Peyer's patch (tissue), 4 donors: ENCODE results near the gene BSG. TPM values are rescaled to one million over a fixed set of nuclear protein-coding genes. Genes with fewer than 3 reads are reported as not detected.

Source experiments
- DNase-seq, 3 donors: peaks; one replicate each; pipeline ENCODE4 v3.0.0-alpha.2; 2017 to 2019
- H3K27ac ChIP-seq, 4 donors: fragments of 200-600 bp; sonication (generic); one replicate each; pipeline ENCODE4 v1.5.1; 2016 to 2019
- H3K27me3 ChIP-seq, 2 donors: fragments of 200-600 bp; sonication (generic); one replicate each; pipeline ENCODE4 v1.5.1; 2019
- H3K36me3 ChIP-seq, 3 donors: fragments of 200-600 bp; sonication (generic); one replicate each; pipeline ENCODE4 v1.5.1; 2016 to 2019
- H3K4me1 ChIP-seq, 4 donors: fragments of 200-600 bp; sonication (generic); one replicate each; pipeline ENCODE4 v1.5.1; 2016 to 2019
- H3K4me3 ChIP-seq, 4 donors: fragments of 200-600 bp; sonication (generic); 1 replicate in 3 of 4; 2 replicates in 1 of 4; pipeline ENCODE4 v1.5.1; 2016 to 2019; ENCODE audit warnings: mild to moderate bottlenecking in 1 of 4
- H3K9me3 ChIP-seq, 4 donors: fragments of 200-600 bp; sonication (generic); one replicate each; pipeline ENCODE4 v1.5.1; 2016 to 2019; ENCODE audit warnings: mild to moderate bottlenecking in 1 of 4
- POLR2A ChIP-seq, 2 donors: fragments of 450-650 bp; IDR thresholded peaks; one replicate each; pipeline ENCODE4 v1.5.1; 2017; ENCODE audit warnings: antibody characterized with exemption in 2 of 2, mild to moderate bottlenecking in 2 of 2, moderate library complexity in 2 of 2
- total RNA-seq, 4 donors: library from RNA; depleted of rRNA; stranded (reverse); fragments of >200 nt; gene quantifications; one replicate each; pipeline ENCODE4 v1.1.0, GENCODE V29; 2016
- TF ChIP-seq, protein P1 (sequence below), 6 experiments: fragments of 450-650 bp in 4 of 6; fragments of 200-600 bp in 2 of 6; sonication (generic) in 1 of 6; IDR thresholded peaks; one replicate each; pipeline ENCODE4 v1.5.1; 2017 to 2019; ENCODE audit warnings: antibody characterized with exemption in 6 of 6, mild to moderate bottlenecking in 3 of 6, moderate library complexity in 1 of 6

BSG gene
- total RNA-seq, 4 donors from 2014 or later: 149 to 501 (median 469) TPM

DNA sequence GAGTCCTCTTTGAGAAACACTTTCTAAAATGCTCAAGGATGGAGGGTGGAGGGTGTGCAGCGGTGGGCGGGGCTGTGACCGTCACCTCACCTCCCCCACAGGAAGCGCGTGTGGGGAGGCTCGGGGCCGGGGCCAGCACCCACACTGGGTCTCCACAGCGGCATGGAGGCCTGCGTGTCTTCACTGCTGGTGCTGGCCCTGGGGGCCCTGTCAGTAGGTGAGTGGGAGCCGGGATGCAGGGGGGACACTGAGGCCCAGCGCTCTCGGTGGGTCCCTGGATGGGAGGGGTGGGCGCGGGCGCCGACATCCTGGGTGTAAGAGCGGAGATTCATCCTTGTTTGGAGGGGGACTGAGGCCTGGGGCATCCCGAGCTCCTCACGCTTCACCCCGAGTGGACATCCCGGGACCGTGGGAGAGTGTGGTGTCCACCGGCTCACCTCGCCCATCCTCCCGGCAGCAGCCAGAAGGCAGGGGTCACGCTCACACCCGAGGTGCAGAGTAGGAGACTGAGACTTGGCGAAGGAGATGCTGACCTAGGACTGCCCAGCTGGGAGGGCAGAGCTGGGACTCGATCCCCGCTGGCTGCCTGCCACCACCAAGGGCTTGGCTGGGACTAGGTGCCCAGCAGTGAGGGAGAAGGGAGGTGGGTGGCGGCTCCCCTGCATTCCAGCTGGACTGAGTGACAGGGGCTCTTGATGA, 28.3 kb upstream of the BSG start, which contains the start of gene GZMM:
Gene GZMM, plus strand, starts transcription at position 144 of the 699 bp plus-strand sequence. Its CDS starts 19 bp downstream, at position 163.
- peak in 2 of 3 donors; percentile 52 to 73 for DNase-seq
- peak within 1 kb of the TSS; percentile 24 to 36 (median 30) for H3K4me3 ChIP-seq
- TF ChIP-seq, protein P1, sequence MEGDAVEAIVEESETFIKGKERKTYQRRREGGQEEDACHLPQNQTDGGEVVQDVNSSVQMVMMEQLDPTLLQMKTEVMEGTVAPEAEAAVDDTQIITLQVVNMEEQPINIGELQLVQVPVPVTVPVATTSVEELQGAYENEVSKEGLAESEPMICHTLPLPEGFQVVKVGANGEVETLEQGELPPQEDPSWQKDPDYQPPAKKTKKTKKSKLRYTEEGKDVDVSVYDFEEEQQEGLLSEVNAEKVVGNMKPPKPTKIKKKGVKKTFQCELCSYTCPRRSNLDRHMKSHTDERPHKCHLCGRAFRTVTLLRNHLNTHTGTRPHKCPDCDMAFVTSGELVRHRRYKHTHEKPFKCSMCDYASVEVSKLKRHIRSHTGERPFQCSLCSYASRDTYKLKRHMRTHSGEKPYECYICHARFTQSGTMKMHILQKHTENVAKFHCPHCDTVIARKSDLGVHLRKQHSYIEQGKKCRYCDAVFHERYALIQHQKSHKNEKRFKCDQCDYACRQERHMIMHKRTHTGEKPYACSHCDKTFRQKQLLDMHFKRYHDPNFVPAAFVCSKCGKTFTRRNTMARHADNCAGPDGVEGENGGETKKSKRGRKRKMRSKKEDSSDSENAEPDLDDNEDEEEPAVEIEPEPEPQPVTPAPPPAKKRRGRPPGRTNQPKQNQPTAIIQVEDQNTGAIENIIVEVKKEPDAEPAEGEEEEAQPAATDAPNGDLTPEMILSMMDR (IDR thresholded peaks at IDR 0.05): no peak
- no peak for TF ChIP-seq POLR2A (IDR thresholded peaks at IDR 0.05)
- no peaks in the 10 kb centered on the region for H3K4me1 ChIP-seq
- peak within 1 kb of the TSS in 2 of 4 donors; percentile 38 to 55 for H3K27ac ChIP-seq
- no peaks in the 10 kb centered on the region for H3K27me3 ChIP-seq
- peaks cover 0 to 22% (median 0%) of the 10 kb centered on the region in 3 donors for H3K36me3 ChIP-seq
- H3K9me3 ChIP-seq: no peaks in the 10 kb centered on the region

DNA sequence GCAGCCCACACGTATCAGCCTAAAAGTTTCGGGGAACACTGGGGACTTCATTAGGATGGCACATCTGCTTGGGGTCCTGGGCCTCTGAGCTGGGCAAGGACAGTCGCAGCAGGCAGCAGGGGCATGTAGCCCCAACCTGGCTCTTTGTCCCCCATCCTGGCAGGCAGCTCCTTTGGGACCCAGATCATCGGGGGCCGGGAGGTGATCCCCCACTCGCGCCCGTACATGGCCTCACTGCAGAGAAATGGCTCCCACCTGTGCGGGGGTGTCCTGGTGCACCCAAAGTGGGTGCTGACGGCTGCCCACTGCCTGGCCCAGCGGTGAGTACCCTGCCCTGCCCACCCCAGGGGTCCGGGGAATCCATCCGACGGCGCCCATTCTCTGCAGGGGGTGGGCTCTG, 25.3 kb upstream of the BSG start:
- no peaks in the 10 kb centered on the region for H3K36me3 ChIP-seq
- TF ChIP-seq, protein P1 (IDR thresholded peaks at IDR 0.05): no peak
- no peak for TF ChIP-seq POLR2A (IDR thresholded peaks at IDR 0.05)
- H3K9me3 ChIP-seq: no peaks in the 10 kb centered on the region
- DNase-seq: no peak
- H3K4me1 ChIP-seq: peaks cover 0 to 6% (median 0%) of the 10 kb centered on the region in 4 donors
- no peak overlapping the region for H3K4me3 ChIP-seq
- no peaks in the 10 kb centered on the region for H3K27me3 ChIP-seq
- H3K27ac ChIP-seq: no peak overlapping the region

DNA sequence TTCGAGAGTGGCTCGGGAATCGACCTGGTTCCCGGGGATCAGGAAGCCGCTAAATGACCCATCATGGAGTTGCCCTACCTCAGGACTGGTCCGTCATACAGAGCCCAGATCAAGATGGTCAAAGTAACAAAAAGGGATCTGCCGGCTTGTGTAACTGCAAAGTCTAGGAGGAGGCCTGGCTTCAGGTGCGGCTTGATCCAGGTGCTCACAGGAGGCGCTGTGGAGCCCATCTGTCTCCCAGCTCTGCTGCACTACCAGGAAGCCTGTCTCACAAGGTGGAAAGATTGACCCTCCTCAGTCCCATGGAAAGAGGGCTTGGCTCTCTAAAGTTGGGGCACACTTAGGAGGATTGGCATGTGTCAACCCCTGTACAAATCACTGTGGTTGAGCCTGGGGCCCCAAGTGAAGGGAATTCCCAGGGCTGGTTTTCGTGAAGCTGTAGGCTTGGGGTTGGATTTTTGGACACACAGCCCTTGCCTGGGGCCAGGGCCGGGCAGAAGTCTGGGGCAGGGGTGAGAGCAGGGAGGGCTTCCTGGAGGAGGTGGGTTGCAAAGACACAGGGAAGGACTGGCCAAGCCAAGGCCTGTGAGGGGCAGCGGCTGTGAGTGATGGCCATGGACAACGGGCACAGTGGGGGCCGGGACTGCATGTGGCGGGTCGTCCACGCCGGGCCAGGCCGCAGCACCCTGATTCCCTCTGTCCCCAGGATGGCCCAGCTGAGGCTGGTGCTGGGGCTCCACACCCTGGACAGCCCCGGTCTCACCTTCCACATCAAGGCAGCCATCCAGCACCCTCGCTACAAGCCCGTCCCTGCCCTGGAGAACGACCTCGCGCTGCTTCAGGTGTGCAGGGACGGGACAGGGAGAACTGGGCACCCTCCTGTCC, 24.3 kb upstream of the BSG start:
- H3K27me3 ChIP-seq: no peaks in the 10 kb centered on the region
- peaks cover 0 to 6% (median 0%) of the 10 kb centered on the region in 4 donors for H3K4me1 ChIP-seq
- no peak overlapping the region for H3K4me3 ChIP-seq
- no peak overlapping the region for H3K27ac ChIP-seq
- DNase-seq: no peak
- TF ChIP-seq POLR2A (IDR thresholded peaks at IDR 0.05): no peak
- TF ChIP-seq, protein P1 (IDR thresholded peaks at IDR 0.05): no peak
- no peaks in the 10 kb centered on the region for H3K36me3 ChIP-seq
- H3K9me3 ChIP-seq: no peaks in the 10 kb centered on the region

GRCh38 chr19:548886-549830, 23.2 kb upstream of the BSG start:
- Histone ChIP-seq H3K4me1 (peaks cover 0 to 6% (median 0%) of the 10 kb centered on the region in 4 donors), H3K36me3 (no peaks in the 10 kb centered on the region), H3K4me3 (no peak overlapping the region), H3K9me3 (no peaks in the 10 kb centered on the region), H3K27me3 (no peaks in the 10 kb centered on the region), H3K27ac (no peak overlapping the region)
- TF ChIP-seq POLR2A (IDR thresholded peaks at IDR 0.05): no peak
- TF ChIP-seq, protein P1 (IDR thresholded peaks at IDR 0.05): no peak
- DNase-seq: no peak

DNA sequence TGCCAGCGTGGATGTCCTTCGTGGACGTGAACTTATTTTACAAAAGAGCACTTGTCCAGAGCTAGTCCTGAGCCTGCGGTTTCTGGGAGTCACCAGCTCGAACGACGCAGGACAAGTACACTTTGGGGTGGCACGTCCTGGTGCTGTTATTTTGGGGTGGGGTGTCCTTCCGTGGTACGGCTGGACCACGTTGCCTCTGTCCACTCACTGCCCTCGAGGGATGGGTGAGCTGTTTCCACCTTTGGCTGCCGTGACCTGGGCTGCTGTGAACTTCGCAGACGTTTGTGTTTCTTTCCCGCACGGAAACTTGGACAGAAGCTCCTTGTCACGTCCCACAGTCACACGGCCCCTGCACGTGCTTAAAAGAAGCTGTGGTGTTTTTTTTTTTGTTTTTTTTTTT, 17.6 kb upstream of the BSG start:
- TF ChIP-seq, protein P1 (IDR thresholded peaks at IDR 0.05): no peak
- no peak for TF ChIP-seq POLR2A (IDR thresholded peaks at IDR 0.05)
- Histone ChIP-seq H3K27me3 (no peaks in the 10 kb centered on the region), H3K4me3 (no peak overlapping the region), H3K4me1 (peaks cover 0 to 25% (median 0%) of the 10 kb centered on the region in 4 donors), H3K36me3 (no peaks in the 10 kb centered on the region), H3K27ac (no peak overlapping the region), H3K9me3 (no peaks in the 10 kb centered on the region)
- DNase-seq: no peak
